CD4-positive, alpha-beta T cell treated with Interleukin-21 for 1 hour (primary cell): Measurements from ENCODE around the gene RNF157.

ENCODE experiments used
- DNase-seq: peaks from one replicate; pipeline ENCODE4 v3.0.0-alpha.2; 2020

The RNF157 gene

GRCh38 chr17:76154936-76155845 is 85.1 kb downstream of the RNF157 start:
- no peak for DNase-seq

- DNase-seq: no peak
Observed at GRCh38 chr17:76154292-76154691, 86.0 kb downstream of the RNF157 start.

DNA sequence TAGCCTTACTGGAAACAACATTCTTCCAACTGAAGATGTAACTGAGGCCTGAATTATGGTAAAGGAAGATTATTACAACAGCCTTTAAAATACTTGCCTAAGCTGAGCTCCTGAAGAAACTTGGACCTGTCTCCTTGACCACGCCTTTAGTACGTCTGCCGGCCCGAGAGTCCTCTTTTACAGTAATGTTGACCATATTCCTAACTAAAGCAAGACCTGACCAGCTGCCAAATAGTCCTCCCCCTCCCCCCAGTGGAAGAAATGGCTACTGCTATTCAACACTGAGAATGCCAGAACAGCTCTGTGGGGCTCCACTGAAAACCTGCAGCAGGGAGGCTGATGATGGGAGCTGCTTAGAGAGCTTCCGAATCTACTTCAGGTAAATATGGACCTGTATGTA is 86.7 kb downstream of the RNF157 start:
- DNase-seq: no peak

DNA sequence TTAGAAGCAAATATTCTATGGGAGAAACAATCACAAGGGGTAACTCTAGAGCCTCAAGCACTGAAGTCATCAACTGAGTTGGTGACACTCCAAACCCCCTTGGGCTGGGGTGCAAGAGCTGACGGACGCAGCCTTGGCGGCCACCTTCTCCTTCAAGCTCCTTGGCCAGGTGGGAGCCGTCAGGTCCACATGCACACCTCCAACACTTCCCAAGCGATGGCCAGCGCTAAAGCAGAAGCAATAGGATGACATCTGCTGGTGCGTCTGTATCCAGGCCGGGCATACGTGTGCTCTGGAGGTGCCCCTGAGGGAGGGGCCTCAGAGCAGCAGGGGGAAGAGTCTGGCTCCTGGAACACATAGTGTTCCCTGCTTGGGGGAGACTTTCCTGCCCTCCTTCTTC is 87.1 kb downstream of the RNF157 start:
- DNase-seq: no peak

DNA sequence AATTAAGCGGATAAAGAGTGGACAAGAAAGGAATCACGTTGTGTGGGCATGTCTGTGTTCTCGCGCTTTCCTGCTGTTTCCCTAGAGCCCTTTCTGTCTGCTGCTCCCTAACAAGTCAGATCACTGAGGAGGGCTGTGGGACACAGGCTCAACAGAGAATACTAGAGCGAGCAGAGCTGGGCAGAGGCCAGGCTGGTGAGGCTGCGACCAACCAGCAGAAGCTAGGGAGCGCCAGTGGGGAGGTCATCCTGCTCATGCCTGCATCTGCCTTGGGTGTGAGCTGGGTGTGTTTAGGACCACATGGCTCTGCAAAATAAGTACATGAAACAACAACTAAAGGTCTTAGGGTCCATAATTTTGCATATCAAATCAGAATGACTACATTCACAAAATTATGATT is 87.7 kb downstream of the RNF157 start:
- no peak for DNase-seq

GRCh38 chr17:76151896-76152454 is 88.3 kb downstream of the RNF157 start:
- DNase-seq: peak; percentile 45

GRCh38 chr17:76150712-76151622 is 89.3 kb downstream of the RNF157 start:
- DNase-seq: no peak

DNA sequence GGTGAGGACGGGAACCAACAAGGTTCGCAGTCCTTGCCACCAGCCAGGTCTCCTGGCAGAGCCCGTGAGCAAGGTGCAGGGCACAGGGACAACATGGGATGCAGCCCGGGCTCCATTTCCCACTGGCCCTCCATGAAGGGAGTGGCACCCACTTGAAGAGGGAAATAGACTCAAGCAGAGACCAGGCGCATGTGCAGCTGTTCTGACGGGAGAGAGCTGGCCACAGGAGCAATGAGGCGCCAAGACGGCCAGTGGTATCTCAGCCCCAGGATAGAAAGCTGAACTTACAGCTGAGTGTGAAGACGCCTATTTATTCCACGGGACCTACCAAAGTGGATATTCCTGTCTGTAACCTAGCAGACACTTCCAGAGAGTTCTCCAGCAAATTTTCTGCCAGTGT is 91.1 kb downstream of the RNF157 start:
- no peak for DNase-seq

DNA sequence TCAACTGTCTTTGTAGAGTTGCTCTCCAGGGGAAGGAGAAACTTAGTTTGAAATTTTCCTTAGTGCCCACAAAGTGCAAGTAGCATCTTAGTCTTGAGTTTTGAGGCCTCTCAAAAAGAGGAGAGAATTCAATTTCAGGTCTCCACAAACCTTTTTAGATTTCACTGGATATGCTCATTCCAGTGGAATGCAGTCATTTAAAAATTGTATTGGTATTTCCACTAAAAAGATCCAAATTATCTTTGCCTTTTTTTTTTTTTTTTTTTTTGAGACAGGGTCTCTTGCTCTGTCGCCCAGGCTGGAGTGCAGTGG is 92.3 kb downstream of the RNF157 start:
- no peak for DNase-seq

DNA sequence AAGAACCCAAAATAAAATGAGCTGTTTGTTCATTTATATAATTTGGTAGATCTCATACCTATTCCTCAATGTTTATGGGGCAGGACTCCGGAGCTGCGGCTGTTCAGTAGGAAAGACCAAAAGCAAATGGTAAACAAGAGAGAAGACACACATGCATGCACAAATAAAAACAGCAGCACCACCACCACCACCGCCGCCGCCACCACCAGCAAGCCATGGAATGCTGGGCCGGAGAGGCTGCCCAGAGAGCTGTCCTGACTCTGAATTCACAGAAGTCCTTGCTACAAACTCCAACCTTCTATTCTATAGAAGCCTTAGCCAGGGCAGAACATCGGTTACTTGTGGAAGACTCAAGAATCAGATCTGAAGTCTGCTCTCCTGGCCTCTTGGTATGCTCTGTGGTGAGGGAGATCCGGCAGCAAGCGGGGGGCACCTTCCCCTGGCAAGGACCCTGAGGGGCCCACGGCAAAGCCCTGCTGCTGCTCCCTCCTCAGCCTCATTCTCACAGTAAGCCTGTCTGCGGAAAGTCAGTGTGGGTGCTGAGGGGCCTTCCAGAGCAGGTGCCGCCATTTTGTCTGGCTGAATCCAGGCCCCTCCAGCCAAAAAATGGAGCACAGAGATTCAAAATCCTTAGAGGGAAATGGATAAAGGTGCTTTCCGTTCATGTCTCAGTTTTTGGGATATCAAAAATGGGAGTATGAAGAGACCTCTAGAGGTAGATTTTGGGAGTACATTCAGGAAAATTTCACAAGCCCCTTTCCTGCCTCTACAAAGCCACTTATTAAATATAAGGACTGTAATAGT is 92.9 kb downstream of the RNF157 start:
- no peak for DNase-seq

- DNase-seq: no peak
Observed at GRCh38 chr17:76146053-76146851, 94.0 kb downstream of the RNF157 start.

GRCh38 chr17:76145231-76146052 is 94.9 kb downstream of the RNF157 start:
- peak; percentile 69 for DNase-seq

GRCh38 chr17:76142585-76143041 is 97.7 kb downstream of the RNF157 start:
- DNase-seq: no peak

DNA sequence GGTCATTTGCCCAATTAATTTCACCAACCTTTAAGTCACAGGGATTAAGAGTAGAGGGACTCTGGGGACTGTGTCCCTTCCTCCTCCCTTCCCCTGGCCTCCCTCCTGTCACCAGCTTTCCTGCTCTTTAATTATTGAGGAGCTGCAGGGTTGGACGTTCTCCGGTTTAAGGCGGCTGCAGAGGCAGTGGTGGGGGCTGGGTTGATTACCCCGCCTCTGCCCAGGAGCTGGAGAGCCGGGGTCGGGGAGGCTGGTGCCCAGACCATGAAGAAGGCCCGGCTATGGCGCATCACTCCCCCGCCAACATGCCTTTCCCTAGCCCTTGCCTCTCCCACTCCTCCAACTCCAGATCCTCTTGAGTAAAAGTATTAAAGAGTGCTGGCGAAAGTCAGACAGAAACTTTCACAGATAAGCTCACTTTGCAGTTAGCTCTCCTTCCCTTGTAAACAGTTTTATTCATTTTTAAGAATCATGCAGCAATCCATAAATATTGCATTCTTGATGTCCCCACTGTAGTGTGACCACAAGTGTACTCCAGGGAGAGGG is 98.2 kb downstream of the RNF157 start:
- no peak for DNase-seq

DNA sequence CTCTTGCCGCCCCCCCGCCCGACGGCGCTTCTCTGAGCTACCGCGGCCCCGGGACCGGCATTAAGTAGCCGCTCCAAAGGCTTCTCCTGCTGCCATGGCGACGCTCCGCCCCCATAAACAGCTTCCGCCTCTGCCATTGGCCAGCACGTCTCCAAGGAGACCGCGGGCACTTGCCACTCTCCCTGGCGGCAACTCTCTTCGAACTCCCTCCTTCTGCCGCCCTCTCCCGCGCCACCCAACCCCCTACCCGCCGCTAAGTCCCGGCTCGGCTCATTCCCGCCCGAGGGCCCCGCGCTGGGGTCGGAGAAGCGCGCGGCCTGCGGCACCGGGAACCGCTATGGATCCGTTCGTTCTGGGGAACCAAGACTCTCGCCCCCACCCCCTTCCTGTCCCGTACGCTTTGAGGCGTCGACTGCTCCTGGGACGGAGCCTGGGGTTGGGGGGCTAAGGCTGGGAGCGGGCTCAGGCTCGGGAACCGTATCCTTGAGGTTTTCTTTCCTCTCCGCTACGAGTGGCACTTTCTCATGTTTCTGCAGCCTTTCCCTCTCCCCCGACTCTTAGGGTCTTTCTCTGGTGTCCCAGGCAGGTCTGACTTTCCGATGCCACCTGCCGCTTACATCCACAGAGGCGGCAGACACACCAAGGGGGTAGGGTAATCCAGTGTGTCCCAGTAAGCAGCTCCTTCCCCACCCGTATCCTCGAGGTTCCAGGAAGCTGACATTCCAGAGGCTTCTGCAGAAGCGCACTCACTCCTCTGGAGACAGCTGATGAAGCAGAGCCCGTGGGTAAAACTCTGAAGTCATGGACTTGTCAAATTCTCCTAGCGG is 98.9 kb downstream of the RNF157 start, which contains the start of gene FOXJ1:
Gene FOXJ1 (minus strand): TSS at position 34 of the 827 bp plus-strand sequence. CDS start 850 bp downstream, outside the sequence.
- peak; percentile 96 for DNase-seq

DNA sequence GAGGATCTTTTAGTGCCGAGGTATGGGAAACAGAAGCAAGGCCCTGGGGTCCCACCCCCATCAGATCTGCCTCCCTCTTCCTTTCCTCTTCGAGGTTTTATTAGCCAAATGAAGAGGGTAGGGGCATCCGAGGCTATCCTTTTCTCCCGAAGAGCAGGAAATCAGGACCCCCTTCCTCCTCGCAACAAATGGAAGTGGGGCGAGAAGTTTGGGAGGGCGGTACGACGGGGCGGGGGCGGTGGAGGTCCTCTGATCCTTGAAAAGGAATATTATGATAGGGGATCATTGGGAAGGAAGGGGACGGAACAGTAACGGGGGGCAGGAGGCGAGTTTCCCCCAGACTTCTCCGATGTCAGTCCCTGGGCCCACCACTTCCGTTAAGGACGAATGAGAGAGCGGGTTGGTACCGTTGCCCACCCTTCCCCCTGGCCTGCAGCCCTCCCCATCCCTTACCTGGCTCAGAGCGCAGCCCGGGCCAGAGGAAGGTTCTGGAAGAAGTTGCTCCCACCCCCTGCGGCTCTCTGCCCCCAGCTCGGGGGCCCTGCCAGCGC is 99.6 kb downstream of the RNF157 start:
- DNase-seq: no peak

GRCh38 chr17:76139801-76140660 is 100.3 kb downstream of the RNF157 start:
- peak; percentile 47 for DNase-seq
